IMR-90 (cell line): ENCODE measurements around the gene STXBP6. TPM values are rescaled to one million over a fixed set of nuclear protein-coding genes. Genes with fewer than 3 reads are reported as not detected.

ENCODE experiments used
- ATAC-seq: fragments of 200-7000 bp; cut with Tn5 transposase; 2 replicates; pipeline ENCODE4 v1.9.1; 2020; ENCODE audit warnings: low read depth, mild to moderate bottlenecking, moderate library complexity
- BruUV-seq: library from RNA; stranded (reverse); fragments of 400-500 nt; replicated peaks from 2 replicates; lab custom pipeline; 2021; lab: Mats Ljungman, UMichigan
- CTCF ChIA-PET: fragments of 300-600 bp; formaldehyde crosslinking; extraction: SDS; loops from one replicate; lab custom pipeline; 2021; ENCODE audit warnings: antibody characterized with exemption; lab: Yijun Ruan, JAX
- POLR2A ChIA-PET: fragments of 300-600 bp; sonication (Branson Sonifier 250); formaldehyde crosslinking; loops from one replicate; lab custom pipeline; 2022; ENCODE audit warnings: antibody characterized with exemption; ENCODE audit not compliant: unreplicated experiment; lab: Charles Lee
- DNase-seq: peaks from one replicate; pipeline ENCODE4 v3.0.0; 2013
- H2AFZ ChIP-seq: replicated peaks from 2 replicates; pipeline ENCODE3; 2013; ENCODE audit warnings: low read length, mild to moderate bottlenecking; ENCODE audit not compliant: poor library complexity
- H2AK5ac ChIP-seq: 2 replicates; pipeline ENCODE4 v1.6.1; 2013; ENCODE audit warnings: low read depth, low read length, inconsistent platforms
- H2AK9ac ChIP-seq: replicated peaks from 2 replicates; pipeline ENCODE3; 2013; ENCODE audit warnings: mild to moderate bottlenecking, low read depth, low read length, moderate library complexity; ENCODE audit not compliant: poor library complexity
- H2BK120ac ChIP-seq: 2 replicates; pipeline ENCODE4 v1.6.1; 2013; ENCODE audit warnings: low read depth, low read length, inconsistent platforms
- H2BK15ac ChIP-seq: 3 replicates; pipeline ENCODE4 v1.6.1; 2013; ENCODE audit warnings: low read depth, low read length, inconsistent platforms
- H2BK20ac ChIP-seq: 2 replicates; pipeline ENCODE4 v1.6.1; 2013; ENCODE audit warnings: low read depth, mild to moderate bottlenecking, inconsistent platforms, low read length, moderate library complexity
- H2BK5ac ChIP-seq: 2 replicates; pipeline ENCODE4 v1.6.1; 2013; ENCODE audit warnings: mild to moderate bottlenecking, low read depth, low read length, inconsistent platforms; ENCODE audit not compliant: poor library complexity, severe bottlenecking
- H3K14ac ChIP-seq: replicated peaks from 2 replicates; pipeline ENCODE4 v1.6.1; 2013; ENCODE audit warnings: low read depth, low read length, inconsistent platforms
- H3K18ac ChIP-seq: 2 replicates; pipeline ENCODE4 v1.6.1; 2013; ENCODE audit warnings: low read depth, low read length, control low read depth
- H3K23ac ChIP-seq: 2 replicates; pipeline ENCODE4 v1.6.1; 2013; ENCODE audit warnings: low read depth, low read length, inconsistent platforms
- H3K27ac ChIP-seq: 2 replicates; pipeline ENCODE4 v1.5.1; 2013; ENCODE audit warnings: mild to moderate bottlenecking, control low read depth, low read length; ENCODE audit not compliant: insufficient read depth
- H3K27me3 ChIP-seq: 2 replicates; pipeline ENCODE4 v1.6.1; 2013; ENCODE audit warnings: low read length; ENCODE audit not compliant: control insufficient read depth, insufficient read depth
- H3K36me3 ChIP-seq: 2 replicates; pipeline ENCODE4 v1.6.1; 2013; ENCODE audit warnings: low read length, mixed read lengths; ENCODE audit not compliant: control insufficient read depth, insufficient read depth
- H3K4ac ChIP-seq: 2 replicates; pipeline ENCODE4 v1.6.1; 2013; ENCODE audit warnings: low read depth, low read length, inconsistent platforms
- H3K4me1 ChIP-seq: 2 replicates; pipeline ENCODE4 v1.6.1; 2013; ENCODE audit warnings: low read length, mixed read lengths; ENCODE audit not compliant: control insufficient read depth, insufficient read depth
- H3K4me2 ChIP-seq: 2 replicates; pipeline ENCODE4 v1.6.1; 2013; ENCODE audit warnings: low read depth, mild to moderate bottlenecking, control low read depth, low read length, moderate library complexity
- H3K4me3 ChIP-seq: 2 replicates; pipeline ENCODE4 v1.5.1; 2013; ENCODE audit warnings: low read depth, mild to moderate bottlenecking, control low read depth, low read length, moderate library complexity; ENCODE audit not compliant: insufficient read depth
- H3K56ac ChIP-seq: 2 replicates; pipeline ENCODE4 v1.6.1; 2013; ENCODE audit warnings: low read length, inconsistent platforms; ENCODE audit not compliant: insufficient read depth; ENCODE audit errors: extremely low read depth
- H3K79me1 ChIP-seq, 2 experiments: 2 replicates each; pipeline ENCODE4 v1.6.1; 2013; ENCODE audit warnings: low read length in 2 of 2, inconsistent platforms in 1 of 2, low read depth in 1 of 2
- H3K9ac ChIP-seq: 2 replicates; pipeline ENCODE4 v1.6.1; 2013; ENCODE audit warnings: low read depth, low read length, control low read depth
- H3K9me1 ChIP-seq: 2 replicates; pipeline ENCODE4 v1.6.1; 2013; ENCODE audit warnings: low read length, inconsistent platforms; ENCODE audit not compliant: insufficient read depth
- H3K9me3 ChIP-seq: 2 replicates; pipeline ENCODE4 v1.6.1; 2013; ENCODE audit warnings: low read length; ENCODE audit not compliant: control insufficient read depth, insufficient read depth
- H4K20me1 ChIP-seq: 2 replicates; pipeline ENCODE4 v1.6.1; 2013; ENCODE audit warnings: low read length, inconsistent platforms; ENCODE audit not compliant: insufficient read depth
- H4K5ac ChIP-seq: 2 replicates; pipeline ENCODE4 v1.6.1; 2013; ENCODE audit warnings: mild to moderate bottlenecking, low read depth, low read length, control low read depth
- H4K8ac ChIP-seq, 2 experiments: 2 replicates each; pipeline ENCODE4 v1.6.1; 2013; ENCODE audit warnings: low read depth in 2 of 2, low read length in 2 of 2, control low read depth in 1 of 2, inconsistent platforms in 1 of 2
- H4K91ac ChIP-seq: 2 replicates; pipeline ENCODE4 v1.6.1; 2013; ENCODE audit warnings: low read depth, low read length, inconsistent platforms; ENCODE audit not compliant: insufficient read depth
- BHLHE40 ChIP-seq: fragments of 150-350 bp; IDR thresholded peaks from 2 replicates; pipeline ENCODE4 v1.6.1; 2016; ENCODE audit warnings: mild to moderate bottlenecking, low read depth, low read length
- CTCF ChIP-seq: conservative IDR thresholded peaks from 2 replicates; pipeline ENCODE4 v1.5.1; 2012; ENCODE audit warnings: mild to moderate bottlenecking, low read depth, low read length, improper control_type of control experiment
- MAFK ChIP-seq: IDR thresholded peaks from 2 replicates; pipeline ENCODE4 v1.6.1; 2012; ENCODE audit warnings: low read depth, low read length, improper control_type of control experiment
- MAZ ChIP-seq: IDR thresholded peaks from 2 replicates; pipeline ENCODE4 v1.6.1; 2012; ENCODE audit warnings: low read depth, mild to moderate bottlenecking, low read length, improper control_type of control experiment, moderate library complexity, borderline replicate concordance
- MXI1 ChIP-seq: IDR thresholded peaks from 2 replicates; pipeline ENCODE4 v1.6.1; 2012; ENCODE audit warnings: low read depth, mild to moderate bottlenecking, low read length, moderate library complexity, borderline replicate concordance
- RAD21 ChIP-seq: IDR thresholded peaks from 2 replicates; pipeline ENCODE4 v1.6.1; 2012; ENCODE audit warnings: low read length, improper control_type of control experiment
- WGBS, 2 experiments: methylation state at CpG; one replicate each; pipeline versions ENCODE4 v1.1.5 to v1.1.7; 2013; ENCODE audit warnings: missing lambda C conversion rate in 2 of 2; ENCODE audit not compliant: insufficient read length in 1 of 2; ENCODE audit errors: extremely low coverage in 2 of 2; 5-methylcytosine and 5-hydroxymethylcytosine counted together
- dilution Hi-C: fragments of 300-500 bp; cut with HindIII; formaldehyde crosslinking; loops from one replicate; pipeline ENCODE4 v1.14.3; 2018; ENCODE audit warnings: low sequenced_read_pairs; ENCODE audit not compliant: unreplicated experiment
- in situ Hi-C: fragments of 300-500 bp; cut with MboI; formaldehyde crosslinking; loops from 3 replicates; pipeline ENCODE4 v1.14.3; 2019; ENCODE audit warnings: low sequenced_read_pairs, inconsistent platforms, mixed read lengths
- intact Hi-C: fragments of 100-400 bp; cut with micrococcal nuclease; formaldehyde crosslinking; loops from 2 replicates; pipeline ENCODE4 v1.10.0; 2022
- polyA plus RNA-seq, 3 experiments: library from polyadenylated mRNA; depleted of rRNA; stranded (reverse); fragments of >200 nt; gene quantifications; 2 replicates each; pipeline ENCODE4 v1.2.3, GENCODE V29; 2012; ENCODE audit warnings: low replicate concordance in 1 of 3
- total RNA-seq: library from RNA; depleted of rRNA; stranded (reverse); fragments of >200 nt; gene quantifications from 2 replicates; pipeline ENCODE4 v1.2.3, GENCODE V29; 2012

The STXBP6 gene
- total and polyA plus RNA-seq, 2 of the 4 experiments (the other 2 are of a cell fraction) = 14.2 to 14.3 TPM

DNA sequence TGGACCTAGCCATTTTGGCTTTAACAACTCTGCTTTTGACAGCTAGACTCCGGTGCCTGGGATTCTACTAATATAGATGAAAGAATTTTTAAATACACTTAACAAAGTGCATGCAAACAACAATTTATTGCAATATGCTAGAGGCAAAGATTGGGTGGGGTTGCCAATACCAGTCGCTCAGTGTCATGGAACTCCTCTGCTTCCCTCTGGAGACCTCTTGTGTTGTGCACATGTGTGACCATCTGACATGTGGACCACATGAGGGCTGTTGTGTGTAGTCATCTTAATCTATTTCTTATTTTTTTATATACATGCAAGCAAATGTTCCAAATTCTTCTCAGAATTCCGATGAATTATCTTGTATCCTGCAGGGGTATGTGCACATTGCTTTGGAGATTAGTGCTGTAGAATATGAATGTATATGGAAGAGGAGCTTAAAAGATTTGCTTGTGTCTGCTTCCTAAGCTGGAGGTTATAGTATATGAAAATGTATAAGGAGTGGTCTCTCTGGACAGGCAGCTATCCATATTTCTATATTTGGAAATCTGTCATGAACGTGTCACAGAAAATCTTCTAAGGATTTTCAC, 24.2 kb upstream of the STXBP6 start:
- Histone ChIP-seq H3K4me1 (no peaks in the 10 kb centered on the region), H2BK15ac (no peak overlapping the region), H3K18ac (no peak overlapping the region), H3K56ac (no peak overlapping the region), H2BK5ac (no peak overlapping the region), H2BK20ac (no peak overlapping the region), H3K27ac (no peak overlapping the region), H3K4me2 (no peak overlapping the region), H4K8ac (no peak overlapping the region), H3K9me3 (no peaks in the 10 kb centered on the region), H3K14ac (no peak overlapping the region), H3K9ac (no peak overlapping the region), H2AK5ac (no peak overlapping the region), H2AK9ac (no peak overlapping the region), H3K4me3 (no peak overlapping the region), H4K91ac (no peak overlapping the region), H3K79me1 (no peaks in the 10 kb centered on the region), H3K9me1 (no peaks in the 10 kb centered on the region), H2AFZ (no peak overlapping the region), H4K20me1 (no peaks in the 10 kb centered on the region), H3K4ac (no peak overlapping the region), H3K27me3 (peaks cover 3% of the 10 kb centered on the region), H3K36me3 (no peaks in the 10 kb centered on the region), H3K23ac (no peak overlapping the region), H2BK120ac (no peak overlapping the region), H4K5ac (no peak overlapping the region)
- POLR2A ChIA-PET = no interaction called here
- CTCF ChIA-PET = interaction anchor here (0.6 kb wide), 1 partner anchor 823 kb away, joined by 3 read pairs; no protein-coding TSS in a partner anchor
- DNase-seq (no peak), ATAC-seq (no peak)
- BruUV-seq = no TSS peak
- intact Hi-C loops (no loop called here), dilution Hi-C loops (no loop called here), in situ Hi-C loops (no loop called here)
- no peak for TF ChIP-seq RAD21
- TF ChIP-seq MAFK = no peak
- TF ChIP-seq BHLHE40 = no peak
- TF ChIP-seq MAZ = no peak
- TF ChIP-seq MXI1 = no peak
- no peak for TF ChIP-seq CTCF
- no CpG with 5 or more reads among the region's 4 CpGs for whole genome bisulfite sequencing, 2 experiments
